ENCODE measurements around the gene KISS1.

GRCh38 chr1:204169858-204170257, 26.4 kb downstream of the KISS1 start:
- TF ChIP-seq ZNF219 (CRISPR knock-in tag; IDR thresholded peaks at IDR 0.05; ENCODE audit: borderline replicate concordance) (no peak), CTCF (IDR thresholded peaks at IDR 0.05) (no peak), HMGXB4 (CRISPR knock-in tag; IDR thresholded peaks at IDR 0.05) (no peak), ESRRA (CRISPR knock-in tag; IDR thresholded peaks at IDR 0.05; ENCODE audit: borderline replicate concordance) (no peak), TP53 (CRISPR knock-in tag; IDR thresholded peaks at IDR 0.05) (no peak), MAX (CRISPR knock-in tag; IDR thresholded peaks at IDR 0.05) (no peak), ZNF232 (CRISPR knock-in tag; IDR thresholded peaks at IDR 0.05) (no peak), FOXJ3 (CRISPR knock-in tag; IDR thresholded peaks at IDR 0.05; ENCODE audit: borderline replicate concordance) (no peak)
